Breast epithelium (tissue), 4 donors: Measurements from ENCODE around the gene IL19. TPM values are rescaled to one million over a fixed set of nuclear protein-coding genes. Genes with fewer than 3 reads are reported as not detected.
"Not testable (repeated sequence)": the region's sequence is repeated elsewhere in the genome, so short reads cannot be mapped to it uniquely, and the experiment has no call there.

Experiments used
- DNase-seq, 2 donors: peaks; one replicate each; pipeline ENCODE4 v3.0.0-alpha.2; 2019; ENCODE audit warnings: low spot score in 2 of 2
- H3K27ac ChIP-seq, 2 donors: fragments of 200-600 bp; sonication (generic) in 1 of 2; one replicate each; pipeline ENCODE4 v1.5.1; 2016 to 2019; ENCODE audit warnings: mild to moderate bottlenecking in 1 of 2
- H3K27me3 ChIP-seq, 2 donors: fragments of 200-600 bp; sonication (generic) in 1 of 2; one replicate each; pipeline versions ENCODE4 v1.5.1 to v1.6.0; 2017 to 2019; ENCODE audit warnings: control low read depth in 1 of 2, mild to moderate bottlenecking in 1 of 2
- H3K36me3 ChIP-seq: fragments of 200-600 bp; one replicate; pipeline ENCODE4 v1.5.1; 2019
- H3K4me1 ChIP-seq, 2 donors: fragments of 200-600 bp; sonication (generic); one replicate each; pipeline ENCODE4 v1.5.1; 2016 to 2019; ENCODE audit warnings: control low read depth in 1 of 2
- H3K4me3 ChIP-seq, 3 donors: fragments of 200-600 bp; sonication (generic); 1 replicate in 2 of 3; 2 replicates in 1 of 3; pipeline ENCODE4 v1.5.1; 2016 to 2019; ENCODE audit warnings: mild to moderate bottlenecking in 3 of 3, moderate library complexity in 2 of 3
- H3K9me3 ChIP-seq, 2 donors: fragments of 200-600 bp; sonication (generic) in 1 of 2; one replicate each; pipeline ENCODE4 v1.5.1; 2016 to 2019; ENCODE audit warnings: control low read depth in 1 of 2
- CTCF ChIP-seq, 3 donors: fragments of 450-650 bp; IDR thresholded peaks; one replicate each; pipeline ENCODE4 v1.5.1; 2016 to 2017; ENCODE audit warnings: antibody characterized with exemption in 3 of 3, mild to moderate bottlenecking in 3 of 3, moderate library complexity in 3 of 3
- POLR2A ChIP-seq: fragments of 450-650 bp; IDR thresholded peaks from one replicate; pipeline ENCODE4 v1.6.1; 2016; ENCODE audit warnings: antibody characterized with exemption, mild to moderate bottlenecking, moderate library complexity
- POLR2AphosphoS5 ChIP-seq, 3 donors: sonication (generic); formaldehyde crosslinking; IDR thresholded peaks; one replicate each; pipeline ENCODE4 v1.6.1; 2017; ENCODE audit warnings: antibody characterized with exemption in 3 of 3
- intact Hi-C: fragments of 100-400 bp; cut with DNase I; formaldehyde crosslinking; loops from one replicate; pipeline ENCODE4 v1.15.1; 2023; ENCODE audit warnings: low total_unique reads
- total RNA-seq, 3 donors: library from RNA; depleted of rRNA; stranded (reverse); fragments of >200 nt; gene quantifications; one replicate each; pipeline ENCODE4 v1.1.0, GENCODE V29; 2016

The IL19 gene
- total RNA-seq, 3 donors from 2014 or later: not detected

GRCh38 chr1:206753141-206753540 is 17.4 kb upstream of the IL19 start:
- intact Hi-C loops: no loop called here
- H3K27ac ChIP-seq: no peak overlapping the region
- no peaks in the 10 kb centered on the region for H3K36me3 ChIP-seq
- H3K9me3 ChIP-seq: no peaks in the 10 kb centered on the region
- no peaks in the 10 kb centered on the region for H3K4me1 ChIP-seq
- TF ChIP-seq POLR2A (no peak), POLR2AphosphoS5 (IDR thresholded peaks at IDR 0.05) (no peak), CTCF (IDR thresholded peaks at IDR 0.05) (no peak)
- no peak overlapping the region for H3K4me3 ChIP-seq
- no peak for DNase-seq
- H3K27me3 ChIP-seq: no peaks in the 10 kb centered on the region

GRCh38 chr1:206754011-206754410 is 16.6 kb upstream of the IL19 start:
- no peaks in the 10 kb centered on the region for H3K4me1 ChIP-seq
- no peaks in the 10 kb centered on the region for H3K36me3 ChIP-seq
- DNase-seq: no peak
- no peak overlapping the region for H3K4me3 ChIP-seq
- intact Hi-C loops: no loop called here
- H3K27me3 ChIP-seq: no peaks in the 10 kb centered on the region
- no peak for TF ChIP-seq POLR2A
- TF ChIP-seq CTCF (IDR thresholded peaks at IDR 0.05): no peak
- TF ChIP-seq POLR2AphosphoS5 (IDR thresholded peaks at IDR 0.05): no peak
- H3K9me3 ChIP-seq: no peaks in the 10 kb centered on the region
- H3K27ac ChIP-seq: no peak overlapping the region

- H3K4me1 ChIP-seq: no peaks in the 10 kb centered on the region
- no peaks in the 10 kb centered on the region for H3K36me3 ChIP-seq
- H3K27me3 ChIP-seq: no peaks in the 10 kb centered on the region
- no peak for DNase-seq
- H3K9me3 ChIP-seq: no peaks in the 10 kb centered on the region
- H3K27ac ChIP-seq: no peak overlapping the region
- TF ChIP-seq POLR2AphosphoS5 (IDR thresholded peaks at IDR 0.05): no peak
- TF ChIP-seq POLR2A: no peak
- no peak for TF ChIP-seq CTCF (IDR thresholded peaks at IDR 0.05)
- intact Hi-C loops: no loop called here
- no peak overlapping the region for H3K4me3 ChIP-seq
Observed at GRCh38 chr1:206757524-206758266, 12.9 kb upstream of the IL19 start.

GRCh38 chr1:206760590-206760989 is 10.0 kb upstream of the IL19 start:
- H3K27ac ChIP-seq: no peak overlapping the region
- no peak for DNase-seq
- H3K4me3 ChIP-seq: no peak overlapping the region
- H3K4me1 ChIP-seq: no peaks in the 10 kb centered on the region
- no peaks in the 10 kb centered on the region for H3K9me3 ChIP-seq
- no peaks in the 10 kb centered on the region for H3K27me3 ChIP-seq
- TF ChIP-seq CTCF (IDR thresholded peaks at IDR 0.05): no peak
- no peak for TF ChIP-seq POLR2AphosphoS5 (IDR thresholded peaks at IDR 0.05)
- TF ChIP-seq POLR2A: no peak
- intact Hi-C loops: no loop called here
- H3K36me3 ChIP-seq: no peaks in the 10 kb centered on the region

- Histone ChIP-seq H3K9me3 (no peaks in the 10 kb centered on the region), H3K36me3 (no peaks in the 10 kb centered on the region), H3K4me3 (no peak overlapping the region), H3K27ac (no peak overlapping the region), H3K4me1 (no peaks in the 10 kb centered on the region), H3K27me3 (no peaks in the 10 kb centered on the region)
- DNase-seq: no peak
- intact Hi-C loops: no loop called here
- no peak for TF ChIP-seq POLR2AphosphoS5 (IDR thresholded peaks at IDR 0.05)
- no peak for TF ChIP-seq POLR2A
- TF ChIP-seq CTCF (IDR thresholded peaks at IDR 0.05): no peak
Observed at GRCh38 chr1:206761159-206761768, 9.3 kb upstream of the IL19 start.

GRCh38 chr1:206762741-206763364 is 7.7 kb upstream of the IL19 start:
- H3K27me3 ChIP-seq, H3K27ac ChIP-seq, DNase-seq, intact Hi-C loops, H3K9me3 ChIP-seq, H3K4me1 ChIP-seq, H3K4me3 ChIP-seq, H3K36me3 ChIP-seq: not testable (repeated sequence)

- intact Hi-C loops, H3K27ac ChIP-seq, H3K4me1 ChIP-seq, H3K4me3 ChIP-seq, H3K27me3 ChIP-seq, DNase-seq, H3K36me3 ChIP-seq, H3K9me3 ChIP-seq: not testable (repeated sequence)
Observed at GRCh38 chr1:206765771-206766170, 4.8 kb upstream of the IL19 start.
